A549 treated with Hydrocortisone at 1 μM for 4 hours (cell line): ENCODE data around the gene FOXF1. TPM values are rescaled to one million over a fixed set of nuclear protein-coding genes. Genes with fewer than 3 reads are reported as not detected.

Source experiments
- total RNA-seq: library from RNA; stranded (reverse); fragments of 200-300 nt; extraction: Qiagen RNA extraction; gene quantifications from 5 replicates; pipeline ENCODE4 v1.2.3, GENCODE V29; 2022

Gene FOXF1
- 0.03 TPM in 2 of 5 replicates, not detected in the others for total RNA-seq

GRCh38 chr16:86510465-86511261 is at the start of gene FOXF1:
FOXF1 (plus strand) TSS chr16:86510527; CDS start chr16:86510570, 43 bp downstream.

DNA sequence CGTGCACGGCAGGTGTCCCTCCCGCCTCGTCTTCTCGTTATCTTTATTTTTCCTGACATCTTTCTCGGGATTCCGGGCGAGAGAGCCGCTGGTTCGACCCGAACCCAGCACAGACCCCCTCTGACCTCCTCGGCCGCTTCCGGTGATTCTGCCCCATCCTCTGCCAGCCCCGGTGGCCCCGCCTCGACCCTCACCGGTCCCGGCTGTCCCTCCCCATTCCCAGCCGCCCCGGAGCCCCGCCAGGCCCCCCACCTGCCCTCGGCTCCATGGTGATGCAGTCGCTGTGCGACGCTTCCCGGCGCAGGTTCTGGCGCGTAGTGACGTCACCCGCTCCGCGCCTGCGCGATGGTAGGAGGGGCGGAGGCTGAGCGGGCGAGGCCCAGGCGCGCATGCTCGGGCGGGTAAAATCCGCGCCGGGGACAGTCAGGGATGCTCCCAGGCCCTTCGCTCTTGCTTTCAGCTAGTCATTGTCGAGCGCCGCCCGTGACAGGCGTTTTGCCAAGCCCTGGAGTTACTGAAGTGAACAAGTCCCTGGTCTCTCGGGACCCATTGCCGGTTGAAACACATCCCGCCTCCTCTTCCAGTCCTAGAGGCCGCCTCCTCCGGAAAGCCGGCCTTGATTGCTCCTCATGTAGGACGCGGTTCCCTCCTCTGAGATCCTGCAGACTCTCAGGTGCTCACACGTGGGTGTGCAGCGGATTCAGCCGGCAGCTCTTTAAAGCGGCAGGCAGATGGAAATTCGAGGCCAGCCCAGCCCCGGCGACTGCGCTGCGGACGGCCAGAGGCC is 44.8 kb downstream of the FOXF1 start, which contains the start of gene MTHFSD:
Gene MTHFSD (minus strand): TSS at position 319 of the 787 bp plus-strand sequence. CDS start 51 bp downstream, at position 268.

Other genes with a start within 250 kb of the FOXF1 start
- gene MTHFSD, start 44.7 kb downstream of the FOXF1 start, total RNA-seq: 10.2 to 14.8 TPM (median 11.6 TPM) in 5 replicates
- 4.3 to 5.1 TPM (median 4.9 TPM) in 5 replicates for gene FOXC2, start 56.3 kb downstream of the FOXF1 start, total RNA-seq
- gene FOXL1, start 68.0 kb downstream of the FOXF1 start, total RNA-seq: 1.1 to 2.6 TPM (median 1.6 TPM) in 5 replicates